Mononuclear cell (primary cell): ENCODE results near the gene IFTAP. TPM values are rescaled to one million over a fixed set of nuclear protein-coding genes. Genes with fewer than 3 reads are reported as not detected.

Source experiments
- H3K27me3 ChIP-seq: 2 replicates; pipeline ENCODE4 v1.6.0; 2011; ENCODE audit warnings: low read length, control low read depth; ENCODE audit not compliant: insufficient read depth
- H3K4me1 ChIP-seq: 2 replicates; pipeline ENCODE4 v1.5.1; 2011; ENCODE audit warnings: mild to moderate bottlenecking, low read length, control low read depth; ENCODE audit not compliant: insufficient read depth
- H3K4me3 ChIP-seq: 2 replicates; pipeline ENCODE4 v1.5.1; 2011; ENCODE audit warnings: mild to moderate bottlenecking, low read length, moderate library complexity
- H3K9me3 ChIP-seq: 2 replicates; pipeline ENCODE4 v1.5.1; 2011; ENCODE audit warnings: low read depth, mild to moderate bottlenecking, control low read depth, low read length
- total RNA-seq: library from RNA; depleted of rRNA; stranded (reverse); fragments of >200 nt; gene quantifications from one replicate; pipeline ENCODE4 v1.2.3, GENCODE V29; 2012

IFTAP gene
- total RNA-seq, 1 donor: 2.7 TPM

GRCh38 chr11:36702330-36703054 is 108.2 kb downstream of the IFTAP start:
- no peaks in the 10 kb centered on the region for H3K27me3 ChIP-seq
- no peaks in the 10 kb centered on the region for H3K4me1 ChIP-seq
- H3K4me3 ChIP-seq: no peak overlapping the region
- H3K9me3 ChIP-seq: no peaks in the 10 kb centered on the region

DNA sequence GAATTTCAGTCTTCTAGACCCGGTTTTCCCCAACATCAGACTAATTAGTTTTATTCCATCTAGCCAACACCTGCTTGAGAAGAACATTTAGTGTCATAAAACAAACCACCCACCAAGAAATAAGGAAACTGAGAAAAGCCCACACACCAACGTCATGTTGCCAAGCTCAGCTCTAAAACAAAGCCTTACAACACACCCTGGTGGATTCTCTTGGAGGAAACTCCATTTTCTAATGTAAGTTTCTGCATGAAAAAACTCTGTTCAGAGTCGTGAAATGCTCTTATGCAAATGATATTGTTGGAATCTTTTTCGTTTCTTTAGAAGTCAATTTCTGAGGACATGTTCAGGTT is 108.7 kb downstream of the IFTAP start:
- H3K4me1 ChIP-seq: no peaks in the 10 kb centered on the region

More for the DNA sequence above, 108.7 kb downstream of the IFTAP start:
- Histone ChIP-seq H3K4me3 (no peak overlapping the region), H3K27me3 (no peaks in the 10 kb centered on the region), H3K9me3 (no peaks in the 10 kb centered on the region)

Other genes with a start within 250 kb of the IFTAP start
- 48.0 TPM for gene TRAF6, start 84.2 kb upstream of the IFTAP start, total RNA-seq
- gene RAG1, start 26.5 kb upstream of the IFTAP start, total RNA-seq: 0.52 TPM
- not detected for gene RAG2, start 3.7 kb downstream of the IFTAP start, total RNA-seq